ENCODE results near the gene PREX1.
A peak's percentile ranks its signal among the peaks of the same experiment; 100 is the strongest.

Gene PREX1

GRCh38 chr20:48578397-48579098, 249.3 kb downstream of the PREX1 start:
- H3K4me3 ChIP-seq (replicated peaks; ENCODE audit: low read depth, low read length): no peak overlapping the region
- DNase-seq (ENCODE audit: low read depth): no peak
- TF ChIP-seq, protein P1, sequence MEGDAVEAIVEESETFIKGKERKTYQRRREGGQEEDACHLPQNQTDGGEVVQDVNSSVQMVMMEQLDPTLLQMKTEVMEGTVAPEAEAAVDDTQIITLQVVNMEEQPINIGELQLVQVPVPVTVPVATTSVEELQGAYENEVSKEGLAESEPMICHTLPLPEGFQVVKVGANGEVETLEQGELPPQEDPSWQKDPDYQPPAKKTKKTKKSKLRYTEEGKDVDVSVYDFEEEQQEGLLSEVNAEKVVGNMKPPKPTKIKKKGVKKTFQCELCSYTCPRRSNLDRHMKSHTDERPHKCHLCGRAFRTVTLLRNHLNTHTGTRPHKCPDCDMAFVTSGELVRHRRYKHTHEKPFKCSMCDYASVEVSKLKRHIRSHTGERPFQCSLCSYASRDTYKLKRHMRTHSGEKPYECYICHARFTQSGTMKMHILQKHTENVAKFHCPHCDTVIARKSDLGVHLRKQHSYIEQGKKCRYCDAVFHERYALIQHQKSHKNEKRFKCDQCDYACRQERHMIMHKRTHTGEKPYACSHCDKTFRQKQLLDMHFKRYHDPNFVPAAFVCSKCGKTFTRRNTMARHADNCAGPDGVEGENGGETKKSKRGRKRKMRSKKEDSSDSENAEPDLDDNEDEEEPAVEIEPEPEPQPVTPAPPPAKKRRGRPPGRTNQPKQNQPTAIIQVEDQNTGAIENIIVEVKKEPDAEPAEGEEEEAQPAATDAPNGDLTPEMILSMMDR (IDR thresholded peaks at IDR 0.05; ENCODE audit: low read length, missing control alignments): no peak

DNA sequence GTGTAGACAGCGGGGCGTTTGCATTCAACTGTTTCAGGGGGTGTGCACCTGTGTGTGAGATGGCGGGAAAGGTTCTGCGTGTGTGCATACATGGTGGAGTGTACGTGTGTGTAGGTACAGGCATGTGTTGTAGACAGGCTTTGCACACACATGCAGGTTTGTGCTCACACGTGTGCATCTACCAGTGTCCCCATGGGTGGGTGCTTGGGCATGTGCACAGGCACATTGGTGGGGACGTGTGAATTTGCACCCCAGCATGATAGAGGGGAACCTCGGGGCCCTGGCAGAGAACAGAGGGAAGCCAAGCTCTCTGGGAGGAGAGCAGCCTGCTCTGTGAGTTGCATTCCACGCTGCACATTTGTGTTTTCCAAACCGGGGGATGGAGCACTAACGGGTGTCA, 250.2 kb downstream of the PREX1 start:
- DNase-seq (ENCODE audit: low read depth): no peak
- H3K4me3 ChIP-seq (replicated peaks; ENCODE audit: low read depth, low read length): no peak overlapping the region
- TF ChIP-seq, protein P1 (IDR thresholded peaks at IDR 0.05; ENCODE audit: low read length, missing control alignments): no peak

GRCh38 chr20:48574383-48574782, 253.4 kb downstream of the PREX1 start:
- TF ChIP-seq, protein P1 (IDR thresholded peaks at IDR 0.05; ENCODE audit: low read length, missing control alignments): no peak
- DNase-seq (ENCODE audit: low read depth): peak; percentile 10
- no peak overlapping the region for H3K4me3 ChIP-seq (replicated peaks; ENCODE audit: low read depth, low read length)
